ENCODE results near the gene KAT2B. TPM values are rescaled to one million over a fixed set of nuclear protein-coding genes. Genes with fewer than 3 reads are reported as not detected.

KAT2B gene
- total RNA-seq, 4 donors from 2014 or later = 12.8 to 52.1 (median 35.2) TPM

DNA sequence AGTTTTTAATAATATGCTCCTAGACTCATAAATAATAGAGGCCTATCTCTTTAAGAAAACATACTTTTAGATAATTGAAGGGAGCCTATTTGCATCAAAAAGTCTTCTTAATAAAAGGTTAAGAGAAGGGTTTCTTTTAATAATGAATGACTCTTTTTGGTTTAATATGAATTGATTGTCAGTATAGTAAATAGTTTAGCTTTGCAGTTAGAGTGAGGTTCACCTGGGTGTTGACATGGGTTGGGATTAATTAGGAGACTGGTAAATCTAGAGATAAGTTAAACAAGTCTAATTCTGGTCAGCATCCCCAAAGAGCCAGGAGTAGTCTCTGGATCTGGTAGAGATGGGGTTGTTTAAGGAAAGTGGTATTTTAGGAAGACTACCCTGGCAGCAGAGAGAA lies 43.0 kb downstream of the KAT2B start:
- Histone ChIP-seq H3K4me1 (no peaks in the 10 kb centered on the region), H3K27ac (no peak overlapping the region), H3K36me3 (no peaks in the 10 kb centered on the region), H3K4me3 (no peak overlapping the region), H3K9me3 (no peaks in the 10 kb centered on the region), H3K27me3 (no peaks in the 10 kb centered on the region)
- intact Hi-C loops (cut with DNase I; ENCODE audit: low total_unique reads) = no loop called here
- no peak for TF ChIP-seq POLR2A (IDR thresholded peaks at IDR 0.05)
- TF ChIP-seq, protein P1, sequence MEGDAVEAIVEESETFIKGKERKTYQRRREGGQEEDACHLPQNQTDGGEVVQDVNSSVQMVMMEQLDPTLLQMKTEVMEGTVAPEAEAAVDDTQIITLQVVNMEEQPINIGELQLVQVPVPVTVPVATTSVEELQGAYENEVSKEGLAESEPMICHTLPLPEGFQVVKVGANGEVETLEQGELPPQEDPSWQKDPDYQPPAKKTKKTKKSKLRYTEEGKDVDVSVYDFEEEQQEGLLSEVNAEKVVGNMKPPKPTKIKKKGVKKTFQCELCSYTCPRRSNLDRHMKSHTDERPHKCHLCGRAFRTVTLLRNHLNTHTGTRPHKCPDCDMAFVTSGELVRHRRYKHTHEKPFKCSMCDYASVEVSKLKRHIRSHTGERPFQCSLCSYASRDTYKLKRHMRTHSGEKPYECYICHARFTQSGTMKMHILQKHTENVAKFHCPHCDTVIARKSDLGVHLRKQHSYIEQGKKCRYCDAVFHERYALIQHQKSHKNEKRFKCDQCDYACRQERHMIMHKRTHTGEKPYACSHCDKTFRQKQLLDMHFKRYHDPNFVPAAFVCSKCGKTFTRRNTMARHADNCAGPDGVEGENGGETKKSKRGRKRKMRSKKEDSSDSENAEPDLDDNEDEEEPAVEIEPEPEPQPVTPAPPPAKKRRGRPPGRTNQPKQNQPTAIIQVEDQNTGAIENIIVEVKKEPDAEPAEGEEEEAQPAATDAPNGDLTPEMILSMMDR (IDR thresholded peaks at IDR 0.05) = no peak
- no peak for DNase-seq

- Histone ChIP-seq H3K36me3 (no peaks in the 10 kb centered on the region), H3K9me3 (no peaks in the 10 kb centered on the region), H3K27ac (no peak overlapping the region), H3K27me3 (no peaks in the 10 kb centered on the region), H3K4me3 (no peak overlapping the region), H3K4me1 (no peaks in the 10 kb centered on the region)
- DNase-seq = no peak
- TF ChIP-seq, protein P1 (IDR thresholded peaks at IDR 0.05) = no peak
- TF ChIP-seq POLR2A (IDR thresholded peaks at IDR 0.05) = no peak
- intact Hi-C loops (cut with DNase I; ENCODE audit: low total_unique reads) = no loop called here
Observed at GRCh38 chr3:20083953-20084352, 43.7 kb downstream of the KAT2B start.

- Histone ChIP-seq H3K27ac (no peak overlapping the region), H3K36me3 (no peaks in the 10 kb centered on the region), H3K4me3 (no peak overlapping the region), H3K27me3 (no peaks in the 10 kb centered on the region), H3K4me1 (no peaks in the 10 kb centered on the region), H3K9me3 (no peaks in the 10 kb centered on the region)
- intact Hi-C loops (cut with DNase I; ENCODE audit: low total_unique reads) = no loop called here
- no peak for TF ChIP-seq POLR2A (IDR thresholded peaks at IDR 0.05)
- TF ChIP-seq, protein P1 (IDR thresholded peaks at IDR 0.05) = no peak
- DNase-seq = no peak
Observed at GRCh38 chr3:20091331-20092047, 51.2 kb downstream of the KAT2B start.

GRCh38 chr3:20095470-20095869 lies 55.2 kb downstream of the KAT2B start:
- no peak overlapping the region for H3K27ac ChIP-seq
- H3K9me3 ChIP-seq = no peaks in the 10 kb centered on the region
- no peaks in the 10 kb centered on the region for H3K36me3 ChIP-seq
- no peak overlapping the region for H3K4me3 ChIP-seq
- TF ChIP-seq POLR2A (IDR thresholded peaks at IDR 0.05) = no peak
- TF ChIP-seq, protein P1 (IDR thresholded peaks at IDR 0.05) = no peak
- intact Hi-C loops (cut with DNase I; ENCODE audit: low total_unique reads) = no loop called here
- no peaks in the 10 kb centered on the region for H3K27me3 ChIP-seq
- H3K4me1 ChIP-seq = no peaks in the 10 kb centered on the region
- no peak for DNase-seq

- intact Hi-C loops (cut with DNase I; ENCODE audit: low total_unique reads) = no loop called here
- Histone ChIP-seq H3K27me3 (no peaks in the 10 kb centered on the region), H3K4me3 (no peak overlapping the region), H3K36me3 (no peaks in the 10 kb centered on the region), H3K4me1 (no peaks in the 10 kb centered on the region), H3K27ac (no peak overlapping the region), H3K9me3 (no peaks in the 10 kb centered on the region)
- TF ChIP-seq, protein P1 (IDR thresholded peaks at IDR 0.05) = no peak
- no peak for TF ChIP-seq POLR2A (IDR thresholded peaks at IDR 0.05)
- no peak for DNase-seq
Observed at GRCh38 chr3:20096135-20096685, 56.0 kb downstream of the KAT2B start.

Measured in uterus (tissue), 4 donors.